K562 (cell line): ENCODE results near the gene DTNBP1. TPM values are rescaled to one million over a fixed set of nuclear protein-coding genes. Genes with fewer than 3 reads are reported as not detected.

Experiments used
- ATAC-seq: fragments of 200-7000 bp; cut with Tn5 transposase; 3 replicates; pipeline ENCODE4 v1.9.1; 2020; ENCODE audit warnings: moderate library complexity
- BruUV-seq: library from RNA; stranded (reverse); fragments of 400-500 nt; replicated peaks from 2 replicates; lab custom pipeline; 2021; lab: Mats Ljungman, UMichigan
- CTCF ChIA-PET: fragments of 300-600 bp; formaldehyde crosslinking; extraction: SDS; loops from one replicate; lab custom pipeline; 2021; ENCODE audit warnings: low intra/inter-chr PET ratio; lab: Yijun Ruan, JAX
- POLR2A ChIA-PET: fragments of 300-600, 350-650 bp; sonication (Branson Sonifier 250); formaldehyde crosslinking; extraction: SDS; loops from one replicate; lab custom pipeline; 2021; ENCODE audit warnings: antibody characterized with exemption, inconsistent platforms; lab: Yijun Ruan, JAX
- DNase-seq, 4 experiments: peaks; one replicate each; pipeline versions ENCODE4 v3.0.0 to v3.0.0-alpha.2; 2011 to 2018; ENCODE audit warnings: low spot score in 3 of 4, mixed read lengths in 3 of 4; ENCODE audit errors: extremely low read depth in 1 of 4
- FAIRE-seq: peaks from 2 replicates; lab custom pipeline; 2011; peaks lifted over from hg19 to GRCh38; lab: Jason Lieb, UNC
- H2AFZ ChIP-seq: 2 replicates; pipeline ENCODE4 v1.6.0; 2011; ENCODE audit warnings: low read depth, low read length, control low read depth, inconsistent platforms
- H3K27ac ChIP-seq: fragments of 200-600 bp; 3 replicates; pipeline ENCODE4 v1.8.0; 2011; ENCODE audit warnings: low read depth, mild to moderate bottlenecking, control low read depth, inconsistent platforms, low read length, moderate library complexity, mixed read lengths; ENCODE audit errors: extremely low read depth
- H3K27me3 ChIP-seq, 2 experiments: fragments of 300-600 bp in 1 of 2; 2 replicates in 1 of 2; 3 replicates in 1 of 2; pipeline versions ENCODE4 v1.6.0 to v1.8.0; 2011; ENCODE audit warnings: inconsistent platforms in 2 of 2, low read length in 2 of 2, mild to moderate bottlenecking in 1 of 2, mixed read lengths in 1 of 2, moderate library complexity in 1 of 2; ENCODE audit not compliant: control insufficient read depth in 2 of 2, insufficient read depth in 2 of 2
- H3K36me3 ChIP-seq: fragments of 300-600 bp; 3 replicates; pipeline ENCODE4 v1.8.0; 2011; ENCODE audit warnings: mild to moderate bottlenecking, low read length, inconsistent platforms; ENCODE audit not compliant: control insufficient read depth, insufficient read depth
- H3K4me1 ChIP-seq, 2 experiments: fragments of 200-600 bp in 1 of 2; replicated peaks in 1 of 2; 2 replicates in 1 of 2; 3 replicates in 1 of 2; pipeline versions ENCODE4 v1.5.1 to v1.8.0; 2011; ENCODE audit warnings: inconsistent platforms in 2 of 2, low read length in 2 of 2, mild to moderate bottlenecking in 1 of 2, mixed read lengths in 1 of 2, moderate library complexity in 1 of 2; ENCODE audit not compliant: control insufficient read depth in 2 of 2, insufficient read depth in 2 of 2
- H3K4me2 ChIP-seq: 2 replicates; pipeline ENCODE4 v1.6.1; 2011; ENCODE audit warnings: low read length, control low read depth, inconsistent platforms, mixed read lengths; ENCODE audit not compliant: insufficient read depth
- H3K4me3 ChIP-seq: fragments of 200-600 bp; sonication (generic), shearing (Covaris generic); 2 replicates; pipeline ENCODE4 v1.5.1; 2016; ENCODE audit warnings: control low read depth, inconsistent platforms
- H3K79me2 ChIP-seq: fragments of 200-600 bp; 3 replicates; pipeline ENCODE4 v1.8.0; 2011; ENCODE audit warnings: low read length, inconsistent platforms; ENCODE audit not compliant: control insufficient read depth, insufficient read depth
- H3K9ac ChIP-seq, 2 experiments: 2 replicates each; pipeline versions ENCODE4 v1.6.0 to v1.6.1; 2011; ENCODE audit warnings: low read depth in 2 of 2, low read length in 2 of 2, control low read depth in 1 of 2, inconsistent platforms in 1 of 2, mild to moderate bottlenecking in 1 of 2, mixed read lengths in 1 of 2; ENCODE audit not compliant: insufficient read depth in 1 of 2
- H3K9me1 ChIP-seq: one replicate; pipeline ENCODE4 v1.6.0; 2011; ENCODE audit warnings: inconsistent platforms, mild to moderate bottlenecking, low read length, moderate library complexity; ENCODE audit not compliant: control insufficient read depth, insufficient read depth
- H3K9me3 ChIP-seq: replicated peaks from 2 replicates; pipeline ENCODE4 v1.5.1; 2011; ENCODE audit warnings: low read depth, low read length, inconsistent platforms; ENCODE audit not compliant: control insufficient read depth, insufficient read depth
- H4K20me1 ChIP-seq: replicated peaks from 2 replicates; pipeline ENCODE4 v1.6.1; 2011; ENCODE audit warnings: low read length, inconsistent platforms, mixed read lengths; ENCODE audit not compliant: control insufficient read depth, insufficient read depth
- CBFA2T3 ChIP-seq: fragments of 450-650 bp; IDR thresholded peaks from 2 replicates; pipeline ENCODE4 v1.6.1; 2017
- CBFB ChIP-seq: sonication (generic); formaldehyde crosslinking; IDR thresholded peaks from 2 replicates; pipeline ENCODE4 v1.4.0; 2020; ENCODE audit warnings: mild to moderate bottlenecking, missing genetic modification reagents
- DPF2 ChIP-seq: fragments of 450-650 bp; IDR thresholded peaks from 2 replicates; pipeline ENCODE4 v1.6.1; 2016
- GTF2F1 ChIP-seq: IDR thresholded peaks from 2 replicates; pipeline ENCODE4 v1.6.1; 2011; ENCODE audit warnings: low read depth, low read length, improper control_type of control experiment
- KHSRP ChIP-seq: fragments of 450-650 bp; IDR thresholded peaks from 2 replicates; pipeline ENCODE4 v1.6.1; 2017
- MEIS2 ChIP-seq: fragments of 450-650 bp; IDR thresholded peaks from 2 replicates; pipeline ENCODE4 v1.6.1; 2014; ENCODE audit warnings: mild to moderate bottlenecking; ENCODE audit not compliant: partially characterized antibody
- MTA2 ChIP-seq: fragments of 450-650 bp; IDR thresholded peaks from 2 replicates; pipeline ENCODE4 v1.6.1; 2016; ENCODE audit warnings: low read depth
- NCOR1 ChIP-seq: fragments of 450-650 bp; IDR thresholded peaks from 2 replicates; pipeline ENCODE4 v1.6.1; 2016; ENCODE audit warnings: mild to moderate bottlenecking, moderate library complexity
- POLR3A ChIP-seq: IDR thresholded peaks from 2 replicates; pipeline ENCODE4 v1.6.1; 2011; ENCODE audit warnings: borderline replicate concordance, mild to moderate bottlenecking, moderate library complexity; ENCODE audit not compliant: insufficient read length, insufficient read depth; ENCODE audit errors: extremely low read depth
- SIN3A ChIP-seq, 2 experiments: fragments of 150-350 bp in 1 of 2; IDR thresholded peaks; 2 replicates each; pipeline ENCODE4 v1.6.1; 2011 to 2016; ENCODE audit warnings: borderline replicate concordance in 2 of 2, low read depth in 2 of 2, low read length in 2 of 2, mild to moderate bottlenecking in 2 of 2, moderate library complexity in 2 of 2; ENCODE audit not compliant: control insufficient read depth in 1 of 2
- SMARCE1 ChIP-seq: fragments of 450-650 bp; IDR thresholded peaks from 2 replicates; pipeline ENCODE4 v1.7.1; 2016; ENCODE audit warnings: mild to moderate bottlenecking
- TEAD4 ChIP-seq, 2 experiments: sonication (generic) in 1 of 2; formaldehyde crosslinking in 1 of 2; IDR thresholded peaks; 2 replicates each; pipeline versions ENCODE4 v1.6.1 to v1.8.0; 2012 to 2022; ENCODE audit warnings: borderline replicate concordance in 1 of 2, inconsistent platforms in 1 of 2, low read length in 1 of 2, mild to moderate bottlenecking in 1 of 2, missing genetic modification reagents in 1 of 2
- ZC3H11A ChIP-seq: IDR thresholded peaks from 2 replicates; pipeline ENCODE4 v1.6.1; 2012; ENCODE audit warnings: low read depth, low read length, improper control_type of control experiment
- ZNF347 ChIP-seq: fragments of 450-650 bp; formaldehyde crosslinking; IDR thresholded peaks from 2 replicates; pipeline ENCODE4 v1.4.0; 2020; ENCODE audit warnings: low read depth, mild to moderate bottlenecking, moderate library complexity
- WGBS: fragments of 100-300 bp; shearing (Covaris generic); methylation state at CpG from one replicate; pipeline ENCODE4 v1.1.6; 2016; ENCODE audit warnings: low coverage, mixed read lengths; ENCODE audit not compliant: insufficient coverage; ENCODE audit errors: missing lambda C conversion rate; 5-methylcytosine and 5-hydroxymethylcytosine counted together
- in situ Hi-C: fragments of 300-500 bp; cut with MboI; formaldehyde crosslinking; loops from 4 replicates; pipeline ENCODE4 v1.15.0; 2018; ENCODE audit warnings: inconsistent platforms, mixed read lengths
- intact Hi-C: fragments of 100-400 bp; cut with micrococcal nuclease; formaldehyde crosslinking; loops from 2 replicates; pipeline ENCODE4 v1.14.2; 2022
- polyA plus RNA-seq, 8 experiments: library from polyadenylated mRNA; depleted of rRNA in 4 of 8; stranded (reverse) in 5 of 8; unstranded in 3 of 8; fragments of >200 nt; fragmentation: Nextera tagmentation in 2 of 8; fragmentation: Illumina TruSeq in 1 of 8; extraction: Ambion mirVana in 2 of 8; extraction: Trizol in 1 of 8; gene quantifications; 2 replicates each; pipeline versions ENCODE4 v1.2.1 to v1.2.3, GENCODE V29; 2011 to 2014; ENCODE audit warnings: inconsistent platforms in 1 of 8, missing spikeins in 1 of 8
- total RNA-seq, 7 experiments: library from RNA; depleted of rRNA in 6 of 7; stranded (reverse); fragments of >200 nt in 6 of 7; fragmentation: Illumina TruSeq in 2 of 7; extraction: Trizol in 2 of 7; gene quantifications; 2 replicates each; pipeline versions ENCODE4 v1.2.1 to v1.2.3, GENCODE V29; 2011 to 2021; ENCODE audit warnings: low replicate concordance in 1 of 7
- TF ChIP-seq, protein P1 (sequence below): sonication (generic); formaldehyde crosslinking; IDR thresholded peaks from 2 replicates; pipeline ENCODE4 v1.8.1; 2023; ENCODE audit warnings: mild to moderate bottlenecking, missing genetic modification reagents, moderate library complexity
- TF ChIP-seq, protein P2 (sequence below): fragments of 450-650 bp; IDR thresholded peaks from 2 replicates; pipeline ENCODE4 v1.6.1; 2018; ENCODE audit not compliant: partially characterized antibody
- TF ChIP-seq, protein P3 (sequence below), 2 experiments: IDR thresholded peaks; 2 replicates each; pipeline ENCODE4 v1.6.1; 2012; ENCODE audit warnings: improper control_type of control experiment in 2 of 2, low read depth in 2 of 2, low read length in 2 of 2, borderline replicate concordance in 1 of 2

DTNBP1 gene
- total and polyA plus RNA-seq, 9 of the 15 experiments (the other 6 are each of a cell fraction or from before 2014, with no cell fraction given) = 16.7 to 54.5 (median 21.4) TPM

- Histone ChIP-seq H3K9me1 (no peaks in the 10 kb centered on the region), H3K4me1 (peaks cover 14% of the 10 kb centered on the region in 2 experiments; a peak in 4 of 5 replicates), H3K27me3 (no peaks in the 10 kb centered on the region), H3K9me3 (no peaks in the 10 kb centered on the region), H2AFZ (no peak overlapping the region), H3K9ac (no peak overlapping the region), H3K4me3 (no peak overlapping the region), H4K20me1 (no peaks in the 10 kb centered on the region), H3K4me2 (no peak overlapping the region), H3K36me3 (peaks cover 14% of the 10 kb centered on the region; the same call in 2 of the 3 replicates), H3K27ac (no peak overlapping the region), H3K79me2 (peaks cover 63% of the 10 kb centered on the region)
- WGBS = 5% methylated on average over 2 of the region's 2 CpGs
- intact Hi-C loops = no loop called here
- DNase-seq = no peak
- ATAC-seq = no peak
- BruUV-seq = no TSS peak
- in situ Hi-C loops = no loop called here
- CTCF ChIA-PET = no interaction called here
- POLR2A ChIA-PET = no interaction called here
- FAIRE-seq = no peak
- TF ChIP-seq, protein P1, sequence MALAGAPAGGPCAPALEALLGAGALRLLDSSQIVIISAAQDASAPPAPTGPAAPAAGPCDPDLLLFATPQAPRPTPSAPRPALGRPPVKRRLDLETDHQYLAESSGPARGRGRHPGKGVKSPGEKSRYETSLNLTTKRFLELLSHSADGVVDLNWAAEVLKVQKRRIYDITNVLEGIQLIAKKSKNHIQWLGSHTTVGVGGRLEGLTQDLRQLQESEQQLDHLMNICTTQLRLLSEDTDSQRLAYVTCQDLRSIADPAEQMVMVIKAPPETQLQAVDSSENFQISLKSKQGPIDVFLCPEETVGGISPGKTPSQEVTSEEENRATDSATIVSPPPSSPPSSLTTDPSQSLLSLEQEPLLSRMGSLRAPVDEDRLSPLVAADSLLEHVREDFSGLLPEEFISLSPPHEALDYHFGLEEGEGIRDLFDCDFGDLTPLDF = no peak
- TF ChIP-seq, protein P2, sequence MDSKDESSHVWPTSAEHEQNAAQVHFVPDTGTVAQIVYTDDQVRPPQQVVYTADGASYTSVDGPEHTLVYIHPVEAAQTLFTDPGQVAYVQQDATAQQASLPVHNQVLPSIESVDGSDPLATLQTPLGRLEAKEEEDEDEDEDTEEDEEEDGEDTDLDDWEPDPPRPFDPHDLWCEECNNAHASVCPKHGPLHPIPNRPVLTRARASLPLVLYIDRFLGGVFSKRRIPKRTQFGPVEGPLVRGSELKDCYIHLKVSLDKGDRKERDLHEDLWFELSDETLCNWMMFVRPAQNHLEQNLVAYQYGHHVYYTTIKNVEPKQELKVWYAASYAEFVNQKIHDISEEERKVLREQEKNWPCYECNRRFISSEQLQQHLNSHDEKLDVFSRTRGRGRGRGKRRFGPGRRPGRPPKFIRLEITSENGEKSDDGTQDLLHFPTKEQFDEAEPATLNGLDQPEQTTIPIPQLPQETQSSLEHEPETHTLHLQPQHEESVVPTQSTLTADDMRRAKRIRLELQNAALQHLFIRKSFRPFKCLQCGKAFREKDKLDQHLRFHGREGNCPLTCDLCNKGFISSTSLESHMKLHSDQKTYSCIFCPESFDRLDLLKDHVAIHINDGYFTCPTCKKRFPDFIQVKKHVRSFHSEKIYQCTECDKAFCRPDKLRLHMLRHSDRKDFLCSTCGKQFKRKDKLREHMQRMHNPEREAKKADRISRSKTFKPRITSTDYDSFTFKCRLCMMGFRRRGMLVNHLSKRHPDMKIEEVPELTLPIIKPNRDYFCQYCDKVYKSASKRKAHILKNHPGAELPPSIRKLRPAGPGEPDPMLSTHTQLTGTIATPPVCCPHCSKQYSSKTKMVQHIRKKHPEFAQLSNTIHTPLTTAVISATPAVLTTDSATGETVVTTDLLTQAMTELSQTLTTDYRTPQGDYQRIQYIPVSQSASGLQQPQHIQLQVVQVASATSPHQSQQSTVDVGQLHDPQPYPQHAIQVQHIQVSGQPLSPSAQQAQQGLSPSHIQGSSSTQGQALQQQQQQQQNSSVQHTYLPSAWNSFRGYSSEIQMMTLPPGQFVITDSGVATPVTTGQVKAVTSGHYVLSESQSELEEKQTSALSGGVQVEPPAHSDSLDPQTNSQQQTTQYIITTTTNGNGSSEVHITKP = no peak
- TF ChIP-seq KHSRP = no peak
- peak; percentile 37; the same call in 1 of the 2 replicates for TF ChIP-seq MTA2
- TF ChIP-seq POLR3A = no peak
- no peak for TF ChIP-seq GTF2F1
- TF ChIP-seq ZC3H11A = no peak
- no peak for TF ChIP-seq ZNF347
- TF ChIP-seq CBFA2T3 = peak; percentile 71
- TF ChIP-seq TEAD4 (IDR thresholded peaks at IDR 0.05; ENCODE audit: low read length) = 0 out of 2 replicates have a peak, but pooled peaks have one; percentile 21
- no peak for TF ChIP-seq TEAD4 (CRISPR knock-in tag; IDR thresholded peaks at IDR 0.05; ENCODE audit: borderline replicate concordance)
- TF ChIP-seq, protein P3, sequence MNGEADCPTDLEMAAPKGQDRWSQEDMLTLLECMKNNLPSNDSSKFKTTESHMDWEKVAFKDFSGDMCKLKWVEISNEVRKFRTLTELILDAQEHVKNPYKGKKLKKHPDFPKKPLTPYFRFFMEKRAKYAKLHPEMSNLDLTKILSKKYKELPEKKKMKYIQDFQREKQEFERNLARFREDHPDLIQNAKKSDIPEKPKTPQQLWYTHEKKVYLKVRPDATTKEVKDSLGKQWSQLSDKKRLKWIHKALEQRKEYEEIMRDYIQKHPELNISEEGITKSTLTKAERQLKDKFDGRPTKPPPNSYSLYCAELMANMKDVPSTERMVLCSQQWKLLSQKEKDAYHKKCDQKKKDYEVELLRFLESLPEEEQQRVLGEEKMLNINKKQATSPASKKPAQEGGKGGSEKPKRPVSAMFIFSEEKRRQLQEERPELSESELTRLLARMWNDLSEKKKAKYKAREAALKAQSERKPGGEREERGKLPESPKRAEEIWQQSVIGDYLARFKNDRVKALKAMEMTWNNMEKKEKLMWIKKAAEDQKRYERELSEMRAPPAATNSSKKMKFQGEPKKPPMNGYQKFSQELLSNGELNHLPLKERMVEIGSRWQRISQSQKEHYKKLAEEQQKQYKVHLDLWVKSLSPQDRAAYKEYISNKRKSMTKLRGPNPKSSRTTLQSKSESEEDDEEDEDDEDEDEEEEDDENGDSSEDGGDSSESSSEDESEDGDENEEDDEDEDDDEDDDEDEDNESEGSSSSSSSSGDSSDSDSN (IDR thresholded peaks at IDR 0.05; ENCODE audit: borderline replicate concordance in 1 of 2, low read depth in 2 of 2, low read length in 2 of 2) = no peak
- TF ChIP-seq SIN3A (IDR thresholded peaks at IDR 0.05; ENCODE audit: borderline replicate concordance in 2 of 2, control insufficient read depth in 1 of 2, low read depth in 2 of 2, low read length in 2 of 2) = no peak
- no peak for TF ChIP-seq CBFB (CRISPR knock-in tag)
- TF ChIP-seq NCOR1 = 0 out of 2 replicates have a peak, but pooled peaks have one; percentile 24
- TF ChIP-seq SMARCE1 = 0 out of 2 replicates have a peak, but pooled peaks have one; percentile 36
- peak; percentile 14 for TF ChIP-seq MEIS2
- TF ChIP-seq DPF2 = peak; percentile 68
Measured at GRCh38 chr6:15657290-15657689, 5.5 kb downstream of the DTNBP1 start.
